ACHN (cell line): ENCODE results near the gene BMP7.

Experiments
- DNase-seq: peaks from one replicate; pipeline ENCODE4 v3.0.0-alpha.2; 2015
- in situ Hi-C: cut with HindIII; loops from 2 replicates; pipeline ENCODE4 v1.10.0; 2017; ENCODE audit warnings: low sequenced_read_pairs, low pct_ligation_motif_present, low pct_unique_long_range_greater_than_20kb

Gene BMP7

GRCh38 chr20:57266291-57267157 lies at the start of gene BMP7:
Gene BMP7 (minus strand): TSS chr20:57266641. CDS start chr20:57266122, 519 bp downstream.
- in situ Hi-C loops = no loop called here
- DNase-seq = no peak

GRCh38 chr20:57315976-57316480 lies 49.6 kb upstream of the BMP7 start:
- in situ Hi-C loops = no loop called here
- DNase-seq = no peak

- in situ Hi-C loops = no loop called here
- no peak for DNase-seq
Measured at GRCh38 chr20:57315083-57315975, 48.9 kb upstream of the BMP7 start.

- DNase-seq = no peak
- in situ Hi-C loops = no loop called here
Measured at GRCh38 chr20:57313951-57314350, 47.5 kb upstream of the BMP7 start.

GRCh38 chr20:57313230-57313629 lies 46.8 kb upstream of the BMP7 start:
- DNase-seq = no peak
- in situ Hi-C loops = no loop called here

GRCh38 chr20:57312138-57312537 lies 45.7 kb upstream of the BMP7 start:
- in situ Hi-C loops = no loop called here
- no peak for DNase-seq

- in situ Hi-C loops = no loop called here
- no peak for DNase-seq
Measured at GRCh38 chr20:57310821-57311514, 44.5 kb upstream of the BMP7 start.

GRCh38 chr20:57309544-57310115 lies 43.2 kb upstream of the BMP7 start:
- in situ Hi-C loops = no loop called here
- no peak for DNase-seq

GRCh38 chr20:57308451-57309271 lies 42.2 kb upstream of the BMP7 start:
- DNase-seq = no peak
- in situ Hi-C loops = no loop called here

- in situ Hi-C loops = no loop called here
- DNase-seq = no peak
Measured at GRCh38 chr20:57306747-57307146, 40.3 kb upstream of the BMP7 start.

GRCh38 chr20:57301026-57301425 lies 34.6 kb upstream of the BMP7 start:
- no peak for DNase-seq
- in situ Hi-C loops = no loop called here

GRCh38 chr20:57298457-57298856 lies 32.0 kb upstream of the BMP7 start:
- in situ Hi-C loops = no loop called here
- DNase-seq = no peak

- in situ Hi-C loops = no loop called here
- DNase-seq = no peak
Measured at GRCh38 chr20:57294550-57294949, 28.1 kb upstream of the BMP7 start.

- in situ Hi-C loops = no loop called here
- DNase-seq = no peak
Measured at GRCh38 chr20:57293995-57294394, 27.6 kb upstream of the BMP7 start.

GRCh38 chr20:57292611-57293010 lies 26.2 kb upstream of the BMP7 start:
- no peak for DNase-seq
- in situ Hi-C loops = no loop called here

GRCh38 chr20:57291694-57292093 lies 25.3 kb upstream of the BMP7 start:
- DNase-seq = no peak

GRCh38 chr20:57291003-57291402 lies 24.6 kb upstream of the BMP7 start:
- DNase-seq = no peak
- in situ Hi-C loops = no loop called here

More at GRCh38 chr20:57291694-57292093, 25.3 kb upstream of the BMP7 start:
- in situ Hi-C loops = no loop called here

- no peak for DNase-seq
- in situ Hi-C loops = no loop called here
Measured at GRCh38 chr20:57290178-57290484, 23.7 kb upstream of the BMP7 start.
